ENCODE measurements around the gene INAFM2.

Gene INAFM2

GRCh38 chr15:40323239-40323952 is at the start of gene INAFM2:
TSS of gene INAFM2 (plus strand) at chr15:40323692. CDS start at chr15:40324056, 364 bp downstream.
- peak; percentile 87 for DNase-seq (ENCODE audit: low read depth in 2 of 2)

DNA sequence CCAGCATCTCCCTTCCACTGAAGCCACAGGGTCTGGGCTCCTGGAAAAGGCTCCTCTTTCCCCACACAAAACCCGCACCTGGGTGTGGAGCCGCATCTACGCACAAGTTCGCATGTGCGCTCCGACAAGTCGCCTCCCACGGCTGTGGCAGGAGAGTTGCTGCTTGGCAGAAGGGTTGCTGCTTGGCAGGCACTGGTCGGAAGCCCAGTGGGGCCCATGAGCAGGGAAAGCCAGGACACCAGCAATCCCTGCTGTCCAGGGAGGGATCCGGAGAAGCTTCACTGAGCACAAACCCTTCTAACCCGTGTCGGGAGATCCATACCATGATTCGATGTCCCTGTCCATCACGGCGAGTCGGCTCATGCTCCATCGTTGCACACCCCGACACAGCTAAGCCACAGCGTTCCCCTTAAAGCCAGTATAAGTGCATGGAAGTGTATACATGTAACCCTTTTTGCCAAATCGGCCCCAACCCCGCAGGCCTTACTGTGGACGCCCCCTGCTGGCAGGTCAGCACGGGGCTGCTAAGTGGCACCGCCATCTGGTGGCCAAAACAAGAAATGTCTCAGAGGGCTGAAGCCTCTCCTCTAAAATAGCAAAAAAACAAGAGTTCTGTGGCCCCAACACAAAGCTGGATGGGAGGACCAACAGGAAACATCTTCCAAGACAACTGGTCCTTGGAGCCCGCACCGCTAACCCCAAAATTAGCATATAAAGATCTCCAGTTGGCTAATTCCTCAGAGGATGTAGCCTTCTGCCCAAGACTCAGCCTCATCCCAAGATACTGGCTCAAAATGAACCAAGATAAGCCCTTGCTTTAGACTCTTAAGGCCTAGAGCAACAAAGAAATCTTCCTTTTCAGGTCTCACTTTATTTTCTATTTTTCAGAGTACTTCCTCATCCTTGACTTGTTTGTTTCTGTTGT is 48.9 kb upstream of the INAFM2 start:
- DNase-seq (ENCODE audit: low read depth in 2 of 2) = peak; percentile 73 to 77

GRCh38 chr15:40275523-40275922 is 48.0 kb upstream of the INAFM2 start:
- DNase-seq (ENCODE audit: low read depth in 2 of 2) = no peak

DNA sequence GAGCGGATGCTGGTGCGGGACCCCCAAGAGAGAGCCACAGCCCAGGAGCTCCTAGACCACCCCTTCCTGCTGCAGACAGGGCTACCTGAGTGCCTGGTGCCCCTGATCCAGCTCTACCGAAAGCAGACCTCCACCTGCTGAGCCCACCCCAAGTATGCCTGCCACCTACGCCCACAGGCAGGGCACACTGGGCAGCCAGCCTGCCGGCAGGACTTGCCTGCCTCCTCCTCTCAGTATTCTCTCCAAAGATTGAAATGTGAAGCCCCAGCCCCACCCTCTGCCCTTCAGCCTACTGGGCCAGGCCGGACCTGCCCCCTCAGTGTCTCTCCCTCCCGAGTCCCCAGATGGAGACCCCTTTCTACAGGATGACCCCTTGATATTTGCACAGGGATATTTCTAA is 47.5 kb upstream of the INAFM2 start:
- DNase-seq (ENCODE audit: low read depth in 2 of 2) = no peak

GRCh38 chr15:40276927-40277326 is 46.6 kb upstream of the INAFM2 start:
- DNase-seq (ENCODE audit: low read depth in 2 of 2) = no peak

DNA sequence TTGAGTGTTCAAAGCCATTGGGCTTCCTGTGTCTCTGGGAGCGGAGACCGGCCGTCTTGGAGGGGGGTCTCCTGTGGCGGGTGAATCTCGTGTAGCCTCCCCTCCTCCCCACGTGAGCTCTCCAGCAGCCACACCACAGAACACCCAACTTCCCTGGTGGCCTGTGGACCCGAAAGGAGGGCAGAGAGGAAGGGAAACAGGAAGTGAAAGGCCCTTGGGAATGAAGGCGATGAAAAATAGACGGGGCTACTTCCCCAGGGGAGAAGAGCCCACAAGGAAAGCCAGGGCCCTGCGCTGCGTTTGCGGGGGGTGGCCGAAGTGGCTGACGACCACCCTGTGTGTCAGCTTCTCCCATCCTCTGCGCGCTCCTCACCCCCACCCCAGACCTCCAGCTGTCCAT is 46.0 kb upstream of the INAFM2 start:
- no peak for DNase-seq (ENCODE audit: low read depth in 2 of 2)

DNA sequence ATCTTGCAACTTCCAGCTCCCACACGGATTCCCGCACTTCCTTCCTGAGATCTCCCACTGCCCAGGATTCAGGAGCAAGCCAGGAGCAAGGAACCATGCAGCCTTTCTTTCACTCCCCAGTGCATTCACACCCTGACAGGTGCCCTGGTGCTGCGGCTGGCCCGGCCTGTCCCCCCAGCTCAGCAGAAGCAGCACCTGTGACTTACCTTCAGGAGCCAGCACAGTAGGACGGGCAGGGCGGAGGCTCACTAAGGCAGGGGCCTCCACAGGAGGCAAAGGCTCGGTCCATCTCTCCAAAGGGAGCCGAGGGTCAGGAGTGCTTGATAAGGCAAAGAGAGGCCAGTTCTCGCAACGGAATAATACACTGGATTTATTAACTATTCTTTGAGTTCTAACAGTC is 45.5 kb upstream of the INAFM2 start:
- DNase-seq (ENCODE audit: low read depth in 2 of 2) = no peak

GRCh38 chr15:40279437-40280141 is 43.9 kb upstream of the INAFM2 start:
- peak; percentile 30 to 43 for DNase-seq (ENCODE audit: low read depth in 2 of 2)

DNA sequence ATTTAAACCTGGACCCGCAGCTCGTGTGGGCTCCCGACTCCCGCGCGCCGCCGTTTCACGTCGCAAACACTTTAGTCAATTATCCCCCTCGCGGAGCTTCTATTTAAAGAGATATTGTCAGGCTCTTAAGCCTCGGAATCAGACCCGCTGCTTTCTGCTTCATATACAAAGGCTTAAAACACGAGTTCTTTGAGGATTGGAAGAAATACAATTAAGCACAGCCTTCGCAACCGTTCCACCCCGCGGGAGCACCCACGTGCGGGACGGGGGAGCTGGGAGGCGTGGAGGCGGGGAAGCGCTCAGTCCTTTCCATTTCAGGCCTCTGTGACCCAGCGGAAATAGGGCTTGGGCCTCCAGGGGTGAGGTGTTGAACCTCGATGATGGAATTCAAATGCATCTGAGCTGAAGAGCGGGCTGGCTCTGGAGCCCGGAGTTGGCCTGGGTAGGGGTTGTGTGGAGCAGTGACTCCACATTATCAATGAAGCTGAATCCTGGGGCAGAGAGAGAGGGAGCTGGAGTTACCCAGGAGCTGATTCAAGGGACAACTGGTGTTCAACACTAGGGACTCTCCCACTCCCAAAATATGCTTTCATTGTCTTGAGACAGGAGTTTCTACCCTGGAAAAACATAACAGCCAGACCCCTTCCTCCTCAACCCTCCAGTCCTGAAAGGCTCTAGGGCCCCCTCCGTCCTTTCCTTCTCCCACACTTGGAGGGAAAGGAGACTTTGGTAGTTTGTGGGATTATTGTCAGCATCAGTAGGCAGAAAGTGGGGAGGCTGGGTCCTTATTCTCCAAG is 43.0 kb upstream of the INAFM2 start:
- DNase-seq (ENCODE audit: low read depth in 2 of 2) = no peak

DNA sequence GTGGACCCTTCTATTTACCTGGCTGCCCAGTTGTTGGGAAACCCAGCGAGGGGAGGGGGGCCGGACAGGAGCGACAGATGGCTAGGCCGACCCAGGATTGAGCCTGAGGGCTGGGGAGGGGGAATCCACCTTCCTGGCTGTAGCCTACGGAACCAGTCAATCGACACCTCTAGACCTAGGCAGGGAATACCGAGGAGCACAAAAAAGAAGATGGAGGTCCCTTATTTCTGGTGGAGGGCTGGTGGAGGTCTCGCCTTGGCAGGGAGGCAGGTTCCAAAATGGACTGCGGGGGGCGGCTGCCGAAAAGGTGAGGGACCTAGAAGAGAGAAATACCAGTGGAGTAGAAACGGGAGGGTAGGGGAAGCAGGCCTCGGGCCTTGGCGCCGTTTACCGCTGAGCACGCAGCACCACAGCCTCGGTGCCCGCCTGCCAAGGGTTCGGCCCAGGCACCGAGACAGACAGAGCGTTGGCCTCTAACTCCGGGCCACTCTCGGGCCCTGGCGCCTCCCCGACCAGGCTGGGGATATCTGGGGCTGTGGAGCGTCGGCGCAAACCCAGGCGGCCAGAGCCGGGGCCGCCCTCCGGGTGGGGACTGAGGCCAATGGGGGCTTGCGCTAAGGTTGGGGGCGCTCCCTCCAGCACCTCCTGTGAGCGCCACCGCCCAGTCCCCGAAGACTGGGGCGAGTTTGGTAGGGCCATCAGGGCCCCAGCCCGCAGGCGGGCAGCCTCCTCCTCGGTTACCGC is 42.3 kb upstream of the INAFM2 start:
- no peak for DNase-seq (ENCODE audit: low read depth in 2 of 2)

- DNase-seq (ENCODE audit: low read depth in 2 of 2) = no peak
These were observed 41.7 kb upstream of the INAFM2 start for GRCh38 chr15:40281801-40282146.

DNA sequence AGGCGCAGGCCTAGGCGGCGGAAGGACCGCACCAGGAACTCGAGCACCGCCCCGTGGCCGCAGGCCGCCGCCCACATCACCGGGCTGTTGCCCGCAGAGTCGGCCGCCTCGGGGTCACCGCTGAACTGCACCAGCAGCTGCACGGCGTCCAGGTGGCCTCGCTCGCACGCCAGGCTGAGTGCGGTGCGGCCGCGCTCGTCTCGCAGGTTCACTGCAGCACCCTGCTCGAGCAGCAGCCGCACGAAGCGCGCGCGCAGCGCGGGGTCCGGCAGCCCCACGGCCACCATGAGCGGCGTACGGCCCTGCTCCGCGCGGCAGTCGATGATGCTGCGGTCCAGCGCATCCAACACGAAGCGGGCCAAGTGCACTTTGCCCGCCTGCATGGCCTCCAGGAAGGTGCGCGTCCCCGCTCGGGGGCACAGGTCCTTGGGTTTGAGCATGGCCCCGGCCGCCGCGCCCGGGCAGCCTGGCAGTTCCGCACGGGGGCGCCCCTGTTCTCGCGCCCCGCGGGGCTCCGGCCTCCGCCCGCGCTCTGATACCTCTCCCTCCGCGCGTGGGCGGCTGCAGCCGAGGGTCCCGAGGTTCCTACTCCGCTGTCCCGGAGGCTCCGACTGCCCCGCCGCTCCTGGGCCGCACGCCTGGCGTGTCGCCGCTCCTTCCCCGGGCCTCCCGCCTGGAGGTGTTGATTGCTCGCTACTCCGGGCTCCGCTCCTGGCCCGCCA is 41.2 kb upstream of the INAFM2 start:
- no peak for DNase-seq (ENCODE audit: low read depth in 2 of 2)

- peak in 1 of 2 donors; percentile 13 for DNase-seq (ENCODE audit: low read depth in 2 of 2)
These were observed 40.5 kb upstream of the INAFM2 start, which contains the start of gene ANKRD63 for GRCh38 chr15:40282869-40283614. TSS of gene ANKRD63 (minus strand) at chr15:40283064. CDS start at chr15:40282586, 478 bp downstream.

DNA sequence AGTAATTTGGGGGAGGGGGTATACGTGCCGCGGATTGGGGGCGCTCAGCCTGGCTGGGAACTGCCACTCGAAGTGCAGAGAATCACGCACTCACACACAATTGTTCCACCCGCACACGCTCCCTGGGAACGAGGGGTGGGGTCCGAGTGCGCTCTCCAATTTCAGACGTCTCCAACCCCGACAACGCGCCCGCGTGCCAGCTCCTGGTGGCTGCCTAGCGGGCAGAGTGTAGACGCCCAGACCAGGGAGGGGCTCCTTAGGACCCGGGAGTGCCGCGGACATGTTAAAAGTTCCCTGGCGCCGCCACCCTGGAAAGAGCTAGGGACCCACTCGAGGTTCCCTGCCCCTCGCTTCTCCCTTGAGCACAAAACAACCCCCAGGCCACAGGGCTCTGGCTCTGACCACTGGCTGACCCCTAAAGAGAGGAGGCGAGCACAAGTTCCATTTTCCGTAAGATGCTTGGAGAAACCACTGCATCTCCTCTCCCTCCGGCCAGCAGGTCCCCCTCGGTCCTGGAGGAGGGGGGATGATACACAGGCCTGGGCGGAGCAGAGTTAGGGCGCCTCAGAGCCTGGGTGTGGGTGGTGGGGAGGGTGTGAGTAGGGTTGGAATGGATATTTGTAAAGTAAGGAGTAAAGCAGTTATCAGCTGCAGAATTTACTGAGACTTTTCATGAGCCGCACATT is 39.7 kb upstream of the INAFM2 start:
- no peak for DNase-seq (ENCODE audit: low read depth in 2 of 2)

DNA sequence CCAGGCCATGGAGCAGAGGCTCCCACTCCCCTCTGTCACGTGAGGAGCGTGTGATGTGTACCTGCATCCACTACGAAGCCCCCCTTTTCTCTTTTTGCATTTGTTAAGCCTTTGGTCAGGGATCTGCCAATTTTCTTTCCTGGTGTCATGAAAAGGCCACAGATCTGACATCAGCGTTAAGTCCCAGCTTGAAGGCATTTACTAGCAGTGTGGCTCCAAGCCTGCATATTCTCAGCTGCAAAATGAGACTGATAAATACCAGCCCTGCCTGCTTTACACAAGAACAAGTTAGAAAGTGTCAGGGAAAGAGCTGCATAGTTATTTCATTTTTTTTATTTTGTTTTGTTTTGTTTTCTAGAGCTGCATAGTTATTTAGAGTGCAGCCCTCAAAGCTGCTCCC is 38.3 kb upstream of the INAFM2 start:
- DNase-seq (ENCODE audit: low read depth in 2 of 2) = no peak

GRCh38 chr15:40285554-40286011 is 37.9 kb upstream of the INAFM2 start:
- no peak for DNase-seq (ENCODE audit: low read depth in 2 of 2)

DNA sequence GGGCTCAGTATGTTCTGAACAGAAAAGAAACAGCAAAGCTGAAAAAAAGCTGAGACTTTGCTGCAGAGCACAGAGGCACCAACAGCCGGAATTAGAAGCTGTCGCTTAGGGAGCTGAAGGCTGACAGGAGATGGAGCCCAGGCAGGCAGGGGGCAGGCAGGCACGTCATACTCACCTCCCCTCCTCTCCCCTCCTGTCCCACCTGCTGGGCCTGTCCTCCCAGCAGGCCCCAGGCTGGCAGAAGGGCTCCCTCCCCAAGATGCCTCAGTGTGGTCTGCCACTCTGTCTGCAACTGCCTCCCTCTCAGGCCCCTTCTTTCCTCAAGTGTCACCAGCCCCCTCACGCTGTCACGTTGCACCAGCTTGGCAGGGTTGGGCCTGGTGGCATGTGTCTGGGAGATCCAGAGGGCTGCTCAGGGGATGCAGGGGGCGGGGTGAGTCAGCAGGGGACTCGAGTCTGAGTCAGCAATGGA is 37.4 kb upstream of the INAFM2 start:
- DNase-seq (ENCODE audit: low read depth in 2 of 2) = no peak

DNA sequence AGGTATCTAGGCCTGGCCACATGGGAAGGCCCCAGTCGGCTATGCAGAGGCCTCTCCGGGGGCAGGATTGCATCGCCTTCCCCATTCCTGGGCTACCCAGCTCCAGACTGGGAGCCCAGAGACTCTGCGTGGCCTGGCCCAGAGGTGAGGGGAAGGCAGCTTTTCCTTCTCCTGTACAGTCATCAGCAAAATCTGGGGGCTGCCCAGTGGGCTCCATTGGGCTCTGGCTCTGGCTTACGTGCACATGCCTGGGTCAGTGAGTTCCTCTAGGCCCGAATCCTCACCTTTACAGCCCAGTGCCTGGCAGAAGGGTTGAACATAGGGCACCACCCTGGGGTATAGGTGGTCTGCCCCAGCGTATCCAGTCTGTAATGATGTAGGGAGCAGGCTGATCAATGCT is 36.7 kb upstream of the INAFM2 start:
- DNase-seq (ENCODE audit: low read depth in 2 of 2) = no peak

- DNase-seq (ENCODE audit: low read depth in 2 of 2) = no peak
These were observed 36.0 kb upstream of the INAFM2 start for GRCh38 chr15:40287505-40287904.

Data from activated CD8-positive, alpha-beta memory T cell treated with anti-CD3 and anti-CD28 coated beads for 4 hours (primary cell).